GM21390 (cell line): ENCODE data around the gene PTGDS.

Experiments used
- ATAC-seq: cut with Tn5 transposase; IDR thresholded peaks from one replicate; pipeline ENCODE4 v1.9.1; 2021; ENCODE audit not compliant: unreplicated experiment

PTGDS gene

DNA sequence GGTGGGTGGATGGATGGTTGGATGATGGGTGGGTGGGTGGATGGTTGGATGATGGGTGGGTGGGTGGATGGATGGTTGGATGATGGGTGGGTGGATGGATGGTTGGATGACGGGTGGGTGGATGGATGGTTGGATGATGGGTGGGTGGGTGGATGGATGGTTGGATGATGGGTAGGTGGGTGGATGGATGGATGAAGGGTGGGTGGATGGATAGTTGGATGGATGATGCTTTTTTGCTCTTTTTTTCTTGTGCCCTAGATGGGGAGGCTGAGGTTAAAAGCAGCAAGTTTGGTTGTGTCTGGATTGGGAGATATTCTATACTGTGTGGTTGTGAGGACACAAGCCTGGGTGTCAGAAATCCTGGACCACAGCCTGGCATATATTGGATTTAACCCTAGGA lies 19.8 kb upstream of the PTGDS start:
- no peak for ATAC-seq

DNA sequence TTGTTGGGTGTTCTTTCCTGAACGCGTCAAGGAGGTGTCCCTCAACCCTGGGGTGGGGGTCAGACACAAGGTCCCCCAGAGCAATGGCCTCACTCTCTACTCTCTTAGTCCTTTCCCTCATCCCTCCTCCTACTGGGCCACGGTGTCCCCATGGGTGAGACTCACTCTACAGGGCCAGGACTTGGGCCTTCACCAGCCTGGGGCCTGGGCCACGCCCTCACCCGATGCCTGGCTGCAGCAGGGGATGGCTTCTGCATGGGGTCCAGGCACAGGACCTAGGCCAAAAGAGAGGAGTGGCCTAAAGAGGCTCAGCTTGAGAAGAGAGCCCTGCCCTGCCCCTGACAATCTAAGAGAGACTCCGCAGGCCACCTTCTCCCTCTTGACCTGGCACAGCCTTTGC lies 19.4 kb upstream of the PTGDS start:
- no peak for ATAC-seq

DNA sequence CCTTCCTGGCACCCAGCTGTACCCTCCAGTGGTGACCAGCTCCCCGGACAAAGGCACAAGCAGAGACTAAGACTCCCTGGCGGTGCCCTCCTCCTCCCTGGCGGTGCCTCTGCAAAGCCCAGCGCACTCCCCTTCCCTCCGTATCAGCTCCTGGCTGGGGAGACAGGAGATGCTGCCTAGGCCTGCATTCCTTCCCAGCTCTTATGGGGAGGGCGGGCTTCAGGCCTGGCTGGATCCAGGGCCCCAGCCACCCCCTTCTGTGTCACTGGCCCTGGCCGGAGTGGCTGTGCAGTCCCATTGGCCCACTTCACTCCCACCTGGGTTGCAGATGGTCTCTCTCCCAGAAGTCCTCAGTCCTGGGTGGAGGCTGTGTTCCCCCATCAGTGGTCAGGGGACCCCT lies 18.8 kb upstream of the PTGDS start:
- ATAC-seq = no peak

DNA sequence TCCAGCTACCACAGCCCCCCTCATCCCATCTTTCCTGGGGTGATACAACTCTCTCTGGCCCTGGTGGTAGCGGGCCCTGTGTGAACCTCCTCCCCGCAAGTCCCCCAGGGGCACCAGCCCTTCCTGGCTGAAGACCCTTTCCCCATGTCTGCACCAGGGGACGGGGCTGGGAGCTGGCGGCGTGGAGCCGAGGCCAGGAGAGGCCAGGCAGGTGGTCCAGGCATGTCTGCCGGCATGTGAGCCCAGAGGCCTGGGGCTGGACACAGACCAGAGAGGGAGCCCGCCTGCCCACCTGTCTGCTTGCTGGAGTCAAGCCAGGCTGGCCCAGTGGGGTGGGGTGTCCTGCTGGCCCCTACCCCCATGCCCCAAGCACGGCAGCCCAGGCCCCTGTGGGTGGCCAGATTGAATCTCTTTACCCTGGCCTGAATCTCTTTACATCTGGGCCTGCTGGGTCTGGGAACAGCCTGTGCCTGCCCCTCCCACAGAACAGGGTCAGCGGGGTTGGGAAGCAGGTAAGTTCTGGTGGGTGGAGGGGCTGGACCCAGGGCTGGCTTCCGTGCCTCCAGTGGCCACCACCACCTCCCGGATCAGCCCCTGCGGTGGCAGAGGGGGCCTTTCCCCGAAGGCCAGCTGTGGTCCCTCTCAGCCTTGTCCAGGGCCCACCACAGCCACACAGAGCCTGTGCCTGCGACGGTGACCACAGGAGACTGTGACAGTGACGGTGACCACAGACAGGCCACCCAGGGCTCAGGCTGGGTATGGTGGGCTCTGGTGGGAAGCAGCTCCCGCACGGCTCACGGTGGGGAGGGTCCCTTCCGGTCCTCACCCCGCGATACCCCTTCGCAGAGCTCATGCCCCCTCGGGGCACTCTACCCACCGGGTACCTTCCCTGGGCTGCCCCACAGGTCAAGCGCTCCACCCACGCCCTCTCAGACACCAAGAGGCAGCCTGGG lies 18.1 kb upstream of the PTGDS start:
- ATAC-seq = no peak

GRCh38 chr9:136960212-136960937 lies 16.9 kb upstream of the PTGDS start:
- no peak for ATAC-seq

GRCh38 chr9:136960938-136961275 lies 16.4 kb upstream of the PTGDS start:
- no peak for ATAC-seq

DNA sequence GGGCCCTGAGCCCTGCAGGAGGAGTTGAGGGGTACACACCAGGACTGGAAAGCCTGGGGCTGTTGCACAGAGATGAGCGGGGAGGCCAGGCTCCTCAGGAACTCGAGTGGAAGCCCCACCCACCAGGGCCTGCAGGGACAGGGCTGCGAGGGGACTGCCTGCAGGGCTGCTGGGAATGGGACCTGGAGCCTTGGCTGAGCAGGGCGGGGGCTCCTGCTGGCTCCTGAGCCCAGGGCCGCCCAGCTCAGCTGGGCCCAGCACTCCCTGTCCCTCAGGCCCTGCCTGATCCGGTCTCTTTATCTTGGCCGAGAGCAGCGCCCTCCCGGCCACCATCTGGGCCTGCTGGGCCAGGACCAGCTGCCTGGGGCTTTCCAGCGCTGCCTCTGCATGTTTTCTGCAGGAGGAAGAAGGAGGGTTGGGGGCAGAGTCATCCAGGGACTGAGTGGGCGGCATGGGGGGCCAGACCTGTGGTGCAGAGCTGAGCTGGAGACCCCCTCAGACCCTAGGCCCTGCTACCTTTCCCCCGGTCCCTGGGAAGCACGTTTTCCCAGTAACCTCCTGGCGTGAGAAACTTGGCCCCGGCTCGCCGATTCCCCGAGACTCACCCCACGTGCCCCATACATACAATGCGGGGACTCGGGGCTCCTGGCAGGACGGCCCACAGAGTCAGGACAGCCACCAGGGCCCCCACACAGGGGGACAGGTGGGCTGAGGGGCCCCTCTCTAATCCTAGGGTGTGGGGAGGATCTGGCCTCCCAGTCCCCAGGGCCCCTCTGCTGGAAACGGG lies 15.8 kb upstream of the PTGDS start:
- ATAC-seq = no peak

DNA sequence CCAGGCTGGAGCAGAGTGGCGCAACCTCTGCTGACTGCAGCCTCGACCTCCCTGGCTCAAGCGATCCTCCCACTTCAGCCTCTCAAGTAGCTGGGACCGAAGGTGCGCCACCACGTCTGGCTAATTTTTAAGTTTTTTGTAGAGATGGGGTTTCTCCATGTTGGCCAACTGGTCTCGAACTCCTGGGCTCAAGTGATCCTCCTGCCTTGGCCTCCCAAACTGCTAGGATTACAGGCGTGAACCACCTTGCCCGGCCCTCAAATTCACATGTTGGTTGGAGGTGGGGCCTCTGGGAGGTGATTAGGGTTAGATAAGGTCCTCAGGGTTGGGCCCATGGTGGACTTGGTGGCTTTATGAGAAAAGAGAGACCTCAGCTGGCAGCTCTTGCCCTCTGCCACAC lies 15.1 kb upstream of the PTGDS start:
- no peak for ATAC-seq

DNA sequence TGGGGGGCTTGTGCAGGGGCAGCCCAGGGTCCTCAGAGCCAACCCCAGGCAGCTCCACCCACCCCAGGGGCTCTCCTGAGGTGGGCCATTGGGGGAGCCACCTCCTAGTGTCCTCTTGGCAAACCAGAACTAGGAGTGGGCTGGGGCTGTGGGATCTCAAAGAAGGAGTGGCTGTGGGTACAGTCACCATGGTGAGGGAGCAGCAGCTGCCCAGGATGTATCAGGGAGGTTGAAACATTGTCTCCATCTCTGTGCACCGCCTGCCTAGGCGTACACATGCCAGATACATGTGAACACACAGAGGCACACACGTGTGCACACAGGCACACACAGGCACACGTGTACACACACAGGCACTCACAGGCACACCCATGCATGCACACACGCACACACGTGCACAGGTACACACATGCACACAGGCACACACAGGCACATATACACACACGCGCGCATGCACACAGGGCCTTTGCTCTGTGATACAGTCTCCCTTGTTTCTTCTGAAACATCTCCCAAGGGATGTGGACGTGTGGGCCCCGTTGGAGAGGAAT lies 14.5 kb upstream of the PTGDS start:
- ATAC-seq = no peak

DNA sequence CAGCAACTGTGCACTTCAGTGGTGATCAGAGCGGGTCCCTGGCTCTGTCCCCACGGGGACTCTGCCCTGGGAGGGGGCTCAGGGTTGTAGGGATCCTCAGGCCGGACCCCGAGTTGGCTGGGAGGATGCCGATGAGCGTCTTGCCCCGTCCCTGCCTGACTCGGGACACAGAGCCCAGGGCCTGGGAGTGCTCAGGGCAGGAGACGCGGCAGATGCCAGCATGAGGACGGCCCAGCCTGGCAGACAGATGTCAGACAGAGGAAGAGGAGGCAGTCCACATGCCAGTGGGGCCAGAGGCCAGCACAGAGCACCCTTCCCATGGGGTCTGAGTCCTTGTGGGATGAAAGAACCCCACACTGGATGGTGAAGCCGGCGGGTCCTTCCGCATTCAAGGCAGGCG lies 14.0 kb upstream of the PTGDS start:
- no peak for ATAC-seq

- ATAC-seq = no peak
These were observed 13.6 kb upstream of the PTGDS start for GRCh38 chr9:136963751-136964150.

DNA sequence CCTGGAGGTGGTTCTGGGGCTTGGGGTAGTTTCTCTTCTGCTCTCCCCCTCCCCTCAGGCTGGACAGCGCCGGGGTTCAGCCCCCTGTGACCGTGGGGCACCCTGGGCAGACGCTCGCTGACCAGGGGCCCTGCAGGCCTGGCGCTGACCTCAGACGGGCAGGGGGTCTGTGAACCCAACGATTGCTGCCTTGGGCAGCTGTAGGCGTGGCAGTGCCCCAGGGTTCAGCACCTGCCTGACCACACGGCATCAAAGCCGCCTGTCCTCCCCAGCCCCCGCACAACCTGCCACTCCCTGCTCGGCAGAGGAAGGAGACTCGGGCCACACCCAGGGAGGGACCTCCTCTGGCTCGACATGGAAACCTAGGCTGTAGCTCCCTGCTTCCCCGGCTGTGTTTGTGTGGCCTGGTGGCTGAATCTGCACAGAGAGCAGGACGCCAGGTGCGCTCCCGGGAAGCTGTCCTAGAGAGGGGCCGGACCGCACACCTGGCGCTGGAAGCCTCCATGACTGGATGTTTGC lies 13.1 kb upstream of the PTGDS start:
- ATAC-seq = no peak

DNA sequence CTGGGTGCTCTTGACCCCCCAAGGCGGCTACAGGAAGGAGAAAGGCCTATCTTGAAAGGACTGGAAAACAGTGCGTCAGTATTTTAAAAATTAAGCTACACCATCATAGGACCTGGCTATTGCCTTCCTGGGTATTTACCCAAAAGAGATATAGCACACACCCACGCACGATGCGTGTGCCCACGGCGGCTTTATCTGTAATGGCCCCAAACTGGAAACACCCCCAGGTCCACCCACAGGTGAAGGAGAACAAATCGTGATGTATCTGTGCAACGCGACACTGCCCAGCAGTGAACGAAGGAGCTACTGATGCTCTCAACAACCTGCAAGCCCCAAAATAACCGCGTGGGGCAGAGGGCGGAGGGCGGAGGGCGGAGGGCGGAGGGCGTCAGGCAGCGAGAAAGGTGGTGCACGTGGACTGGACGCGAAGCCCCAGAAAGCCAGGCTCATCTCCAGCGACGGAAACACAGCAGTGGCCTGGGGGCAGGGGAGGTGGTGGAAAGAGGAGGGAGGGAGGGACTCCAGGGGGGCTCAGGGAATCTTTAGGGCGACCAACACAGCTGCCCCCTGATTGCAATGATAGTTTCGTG lies 12.4 kb upstream of the PTGDS start:
- no peak for ATAC-seq

- ATAC-seq = no peak
These were observed 11.4 kb upstream of the PTGDS start for GRCh38 chr9:136965771-136966484.

GRCh38 chr9:136968333-136969127 lies 8.8 kb upstream of the PTGDS start:
- no peak for ATAC-seq

DNA sequence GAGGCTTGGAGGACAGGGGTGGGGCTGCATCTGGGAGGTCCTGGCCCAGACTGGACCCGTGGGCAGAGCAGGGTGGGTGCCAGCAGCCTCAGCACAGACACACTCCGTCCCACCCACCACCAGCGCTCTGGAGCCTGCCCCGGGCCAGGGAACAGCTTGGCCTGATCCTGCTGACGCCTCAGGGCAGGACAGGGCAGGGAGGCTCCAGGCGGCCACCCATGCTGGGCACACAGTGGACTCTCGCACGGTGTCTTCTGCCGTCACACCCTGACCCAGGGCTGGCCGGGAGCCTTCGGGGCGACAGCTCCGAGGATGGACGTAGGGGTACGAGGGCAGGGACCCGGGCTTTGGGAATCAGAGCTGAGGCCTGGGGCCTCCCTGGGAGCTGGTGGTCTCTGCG lies 8.2 kb upstream of the PTGDS start:
- ATAC-seq = no peak

GRCh38 chr9:136969774-136970173 lies 7.5 kb upstream of the PTGDS start:
- ATAC-seq = no peak

- no peak for ATAC-seq
These were observed 6.9 kb upstream of the PTGDS start for GRCh38 chr9:136970361-136970760.

DNA sequence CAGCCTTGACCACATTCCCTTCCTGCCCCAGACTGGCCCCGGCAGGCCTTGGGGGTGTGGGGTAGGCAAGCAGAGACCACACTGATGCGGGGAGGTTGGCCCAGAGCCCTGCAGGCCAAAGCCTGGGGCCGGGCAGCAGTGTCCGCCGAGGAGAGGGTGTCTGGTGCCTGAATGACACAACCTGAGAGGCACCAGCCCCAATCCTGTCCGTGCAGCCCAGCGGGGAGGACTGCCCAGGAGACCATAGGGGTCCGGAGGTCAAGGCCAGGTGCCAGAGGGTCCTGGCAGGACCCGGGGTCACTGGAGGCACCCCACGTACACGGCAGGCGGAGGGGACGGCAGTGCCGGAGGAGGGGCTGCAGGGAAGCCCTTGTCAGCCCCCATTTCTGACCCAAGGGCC lies 5.6 kb upstream of the PTGDS start:
- ATAC-seq = no peak
